SU-DHL-6 (cell line): Measurements from ENCODE around the gene TBP.

Experiments used
- H2AFZ ChIP-seq: fragments of 200-600 bp; sonication (generic); 2 replicates; pipeline ENCODE4 v1.6.1; 2014; ENCODE audit warnings: low read depth, mild to moderate bottlenecking, moderate library complexity, mixed read lengths, antibody characterized with exemption, low read length; ENCODE audit not compliant: severe bottlenecking
- H3F3A ChIP-seq: fragments of 200-600 bp; shearing (Covaris generic); 2 replicates; pipeline ENCODE4 v1.6.0; 2016; ENCODE audit warnings: antibody characterized with exemption, mild to moderate bottlenecking; ENCODE audit not compliant: insufficient read depth
- H3K27ac ChIP-seq: fragments of 200-600 bp; sonication (generic); 2 replicates; pipeline ENCODE4 v1.5.1; 2016; ENCODE audit warnings: low read depth, mild to moderate bottlenecking, low read length, moderate library complexity, mixed read lengths
- H3K27me3 ChIP-seq: fragments of 200-600 bp; sonication (generic), shearing (Covaris generic); 2 replicates; pipeline ENCODE4 v1.6.0; 2014; ENCODE audit warnings: mild to moderate bottlenecking, low read length
- H3K36me3 ChIP-seq: fragments of 200-600 bp; sonication (generic); 2 replicates; pipeline ENCODE4 v1.6.1; 2014; ENCODE audit warnings: mild to moderate bottlenecking, low read length, mixed read lengths
- H3K4me2 ChIP-seq: fragments of 300-600, 200-600 bp; shearing (Covaris generic), sonication (generic); 2 replicates; pipeline ENCODE4 v1.6.0; 2014; ENCODE audit warnings: low read length, low read depth, mild to moderate bottlenecking; ENCODE audit not compliant: poor library complexity, severe bottlenecking
- H3K4me3 ChIP-seq: fragments of 200-600 bp; sonication (generic); 2 replicates; pipeline ENCODE4 v1.5.1; 2014; ENCODE audit warnings: antibody characterized with exemption, low read length, mild to moderate bottlenecking, mixed read lengths; ENCODE audit not compliant: insufficient read depth, poor library complexity, severe bottlenecking
- H3K79me2 ChIP-seq: fragments of 200-600 bp; sonication (generic); 2 replicates; pipeline ENCODE4 v1.6.1; 2014; ENCODE audit warnings: mild to moderate bottlenecking, low read length, moderate library complexity; ENCODE audit not compliant: insufficient read depth
- H3K9ac ChIP-seq: fragments of 200-600 bp; sonication (generic); 2 replicates; pipeline ENCODE4 v1.7.0; 2014; ENCODE audit warnings: mild to moderate bottlenecking, low read length
- H3K9me2 ChIP-seq: fragments of 200-600 bp; sonication (generic); replicated peaks from 2 replicates; pipeline ENCODE4 v1.6.1; 2014; ENCODE audit warnings: low read length; ENCODE audit not compliant: insufficient read depth
- H3K9me3 ChIP-seq: fragments of 200-600 bp; sonication (generic); 2 replicates; pipeline ENCODE4 v1.6.1; 2014; ENCODE audit warnings: low read length, mixed read lengths; ENCODE audit not compliant: insufficient read depth
- H4K20me1 ChIP-seq: fragments of 200-600 bp; sonication (generic); 2 replicates; pipeline ENCODE4 v1.6.1; 2014; ENCODE audit warnings: low read depth, mild to moderate bottlenecking, antibody characterized with exemption, low read length, moderate library complexity, mixed read lengths
- EZH2phosphoT487 ChIP-seq: fragments of 200-600 bp; sonication (generic), shearing (Covaris generic); conservative IDR thresholded peaks from 2 replicates; pipeline ENCODE4 v1.6.1; 2018; ENCODE audit warnings: mild to moderate bottlenecking, antibody characterized with exemption, low read length, moderate library complexity, mixed read lengths
- TF ChIP-seq, protein P1 (sequence below): fragments of 200-600 bp; sonication (generic); IDR thresholded peaks from one replicate; pipeline ENCODE4 v1.5.1; 2017; ENCODE audit warnings: antibody characterized with exemption, mild to moderate bottlenecking, low read length, moderate library complexity; ENCODE audit not compliant: insufficient read depth, poor library complexity, severe bottlenecking

The TBP gene

DNA sequence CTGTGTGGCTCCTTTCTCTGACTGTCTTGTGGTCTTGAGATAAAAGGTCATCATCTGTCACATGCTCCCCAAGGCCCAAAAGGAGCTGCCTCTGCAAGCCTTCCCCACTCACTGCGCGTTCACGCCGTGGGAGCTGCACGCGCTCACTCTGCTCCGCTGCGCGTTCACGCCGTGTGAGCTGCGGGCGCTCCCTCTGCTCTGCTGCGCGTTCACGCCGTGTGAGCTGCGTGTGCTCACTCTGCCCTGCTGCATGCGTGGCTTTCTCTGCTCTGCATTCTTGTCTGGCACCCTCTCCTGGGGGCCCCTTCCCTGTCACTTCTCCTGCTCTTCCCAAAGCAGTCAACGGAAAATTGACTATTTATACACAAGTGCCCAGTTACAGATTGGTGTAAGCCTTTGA is 43.5 kb upstream of the TBP start:
- no peak overlapping the region for H3K27ac ChIP-seq
- no peaks in the 10 kb centered on the region for H3F3A ChIP-seq
- no peaks in the 10 kb centered on the region for H3K79me2 ChIP-seq
- H3K27me3 ChIP-seq, result no peaks in the 10 kb centered on the region
- no peaks in the 10 kb centered on the region for H3K9me2 ChIP-seq
- H3K4me3 ChIP-seq, result no peak overlapping the region
- no peak overlapping the region for H3K9ac ChIP-seq
- H3K4me2 ChIP-seq, result no peak overlapping the region
- no peak overlapping the region for H2AFZ ChIP-seq
- H3K9me3 ChIP-seq, result no peaks in the 10 kb centered on the region
- no peaks in the 10 kb centered on the region for H3K36me3 ChIP-seq
- TF ChIP-seq, protein P1, sequence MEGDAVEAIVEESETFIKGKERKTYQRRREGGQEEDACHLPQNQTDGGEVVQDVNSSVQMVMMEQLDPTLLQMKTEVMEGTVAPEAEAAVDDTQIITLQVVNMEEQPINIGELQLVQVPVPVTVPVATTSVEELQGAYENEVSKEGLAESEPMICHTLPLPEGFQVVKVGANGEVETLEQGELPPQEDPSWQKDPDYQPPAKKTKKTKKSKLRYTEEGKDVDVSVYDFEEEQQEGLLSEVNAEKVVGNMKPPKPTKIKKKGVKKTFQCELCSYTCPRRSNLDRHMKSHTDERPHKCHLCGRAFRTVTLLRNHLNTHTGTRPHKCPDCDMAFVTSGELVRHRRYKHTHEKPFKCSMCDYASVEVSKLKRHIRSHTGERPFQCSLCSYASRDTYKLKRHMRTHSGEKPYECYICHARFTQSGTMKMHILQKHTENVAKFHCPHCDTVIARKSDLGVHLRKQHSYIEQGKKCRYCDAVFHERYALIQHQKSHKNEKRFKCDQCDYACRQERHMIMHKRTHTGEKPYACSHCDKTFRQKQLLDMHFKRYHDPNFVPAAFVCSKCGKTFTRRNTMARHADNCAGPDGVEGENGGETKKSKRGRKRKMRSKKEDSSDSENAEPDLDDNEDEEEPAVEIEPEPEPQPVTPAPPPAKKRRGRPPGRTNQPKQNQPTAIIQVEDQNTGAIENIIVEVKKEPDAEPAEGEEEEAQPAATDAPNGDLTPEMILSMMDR, result no peak
- no peak for TF ChIP-seq EZH2phosphoT487
- no peaks in the 10 kb centered on the region for H4K20me1 ChIP-seq

DNA sequence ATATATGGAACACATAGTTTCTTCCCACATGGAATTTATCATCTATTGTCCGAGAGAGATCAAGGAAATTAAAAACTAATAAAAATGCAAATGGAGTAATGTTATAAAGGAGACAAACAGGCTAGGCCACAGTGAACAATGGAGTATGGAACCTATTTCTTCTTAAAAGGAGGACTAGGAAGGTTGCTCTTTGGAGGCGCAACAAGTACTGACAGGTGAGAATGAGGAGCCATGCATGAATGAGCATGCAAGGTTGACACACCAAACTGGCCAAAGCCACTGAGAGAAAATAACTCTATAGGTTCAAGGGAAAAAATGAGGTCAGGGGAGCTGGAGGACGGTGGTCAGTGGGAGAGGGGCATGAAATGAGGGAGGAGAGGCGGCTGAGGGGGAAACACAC is 41.9 kb upstream of the TBP start:
- TF ChIP-seq, protein P1, result no peak
- TF ChIP-seq EZH2phosphoT487, result no peak
- H3K9ac ChIP-seq, result no peak overlapping the region
- no peaks in the 10 kb centered on the region for H3K27me3 ChIP-seq
- H3K4me3 ChIP-seq, result no peak overlapping the region
- H3K9me3 ChIP-seq, result no peaks in the 10 kb centered on the region
- no peaks in the 10 kb centered on the region for H3K36me3 ChIP-seq
- H2AFZ ChIP-seq, result no peak overlapping the region
- no peak overlapping the region for H3K27ac ChIP-seq
- H3K9me2 ChIP-seq, result no peaks in the 10 kb centered on the region
- no peaks in the 10 kb centered on the region for H3F3A ChIP-seq
- no peaks in the 10 kb centered on the region for H4K20me1 ChIP-seq
- no peaks in the 10 kb centered on the region for H3K79me2 ChIP-seq
- no peak overlapping the region for H3K4me2 ChIP-seq

DNA sequence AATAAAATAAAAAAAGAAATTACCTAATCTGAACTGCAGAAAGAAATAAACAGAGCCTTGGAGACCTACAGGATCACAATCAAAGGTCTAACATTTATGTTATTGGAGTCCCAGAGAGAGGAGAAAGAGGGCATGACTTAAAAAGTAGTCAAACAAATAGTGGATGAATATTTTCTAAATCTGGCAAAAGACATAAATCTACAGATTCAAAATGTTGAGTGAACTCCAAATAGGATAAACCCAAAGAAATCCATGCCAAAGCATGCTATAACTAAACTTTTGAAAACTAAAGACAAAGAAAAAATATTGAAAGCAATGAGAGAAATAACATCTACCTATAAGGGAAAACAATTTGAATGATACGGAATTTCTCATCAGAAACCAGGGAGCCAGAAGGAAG is 39.3 kb upstream of the TBP start:
- no peaks in the 10 kb centered on the region for H3K36me3 ChIP-seq
- H2AFZ ChIP-seq, result no peak overlapping the region
- no peaks in the 10 kb centered on the region for H3K9me3 ChIP-seq
- no peak overlapping the region for H3K4me3 ChIP-seq
- H4K20me1 ChIP-seq, result no peaks in the 10 kb centered on the region
- H3F3A ChIP-seq, result no peaks in the 10 kb centered on the region
- H3K27ac ChIP-seq, result no peak overlapping the region
- no peaks in the 10 kb centered on the region for H3K9me2 ChIP-seq
- H3K9ac ChIP-seq, result no peak overlapping the region
- H3K27me3 ChIP-seq, result no peaks in the 10 kb centered on the region
- no peak overlapping the region for H3K4me2 ChIP-seq
- no peaks in the 10 kb centered on the region for H3K79me2 ChIP-seq
- TF ChIP-seq, protein P1, result no peak
- TF ChIP-seq EZH2phosphoT487, result no peak
